Bronchial epithelial cell (primary cell): ENCODE data around the gene DLGAP1. TPM values are rescaled to one million over a fixed set of nuclear protein-coding genes. Genes with fewer than 3 reads are reported as not detected.

ENCODE experiments used
- DNase-seq: peaks from one replicate; pipeline ENCODE4 v3.0.0-alpha.2; 2010; ENCODE audit warnings: low read depth
- FAIRE-seq: peaks from 2 replicates; lab custom pipeline; 2011; peaks lifted over from hg19 to GRCh38; lab: Jason Lieb, UNC
- H3K27me3 ChIP-seq: 2 replicates; pipeline ENCODE4 v1.5.1; 2011; ENCODE audit warnings: low read length; ENCODE audit not compliant: control insufficient read depth, insufficient read depth
- H3K36me3 ChIP-seq: 2 replicates; pipeline ENCODE4 v1.5.1; 2011; ENCODE audit warnings: low read length; ENCODE audit not compliant: control insufficient read depth, insufficient read depth
- H3K4me3 ChIP-seq: 2 replicates; pipeline ENCODE4 v1.5.1; 2011; ENCODE audit warnings: mild to moderate bottlenecking, low read depth, low read length, control low read depth
- total RNA-seq: library from RNA; depleted of rRNA; stranded (reverse); fragments of >200 nt; gene quantifications from 2 replicates; pipeline ENCODE4 v1.2.1, GENCODE V29; 2014
- TF ChIP-seq, protein P1 (sequence below): IDR thresholded peaks from 2 replicates; pipeline ENCODE4 v1.5.1; 2011; ENCODE audit warnings: mild to moderate bottlenecking, moderate library complexity, low read length, control low read depth, inconsistent platforms; ENCODE audit not compliant: insufficient read depth, severe bottlenecking

DLGAP1 gene
- total RNA-seq, 1 donor from 2014 or later = not detected

GRCh38 chr18:3789525-3789924 is 665.6 kb downstream of the DLGAP1 start:
- no peaks in the 10 kb centered on the region for H3K36me3 ChIP-seq
- H3K27me3 ChIP-seq = no peaks in the 10 kb centered on the region
- DNase-seq (no peak), FAIRE-seq (no peak)
- no peak overlapping the region for H3K4me3 ChIP-seq
- TF ChIP-seq, protein P1, sequence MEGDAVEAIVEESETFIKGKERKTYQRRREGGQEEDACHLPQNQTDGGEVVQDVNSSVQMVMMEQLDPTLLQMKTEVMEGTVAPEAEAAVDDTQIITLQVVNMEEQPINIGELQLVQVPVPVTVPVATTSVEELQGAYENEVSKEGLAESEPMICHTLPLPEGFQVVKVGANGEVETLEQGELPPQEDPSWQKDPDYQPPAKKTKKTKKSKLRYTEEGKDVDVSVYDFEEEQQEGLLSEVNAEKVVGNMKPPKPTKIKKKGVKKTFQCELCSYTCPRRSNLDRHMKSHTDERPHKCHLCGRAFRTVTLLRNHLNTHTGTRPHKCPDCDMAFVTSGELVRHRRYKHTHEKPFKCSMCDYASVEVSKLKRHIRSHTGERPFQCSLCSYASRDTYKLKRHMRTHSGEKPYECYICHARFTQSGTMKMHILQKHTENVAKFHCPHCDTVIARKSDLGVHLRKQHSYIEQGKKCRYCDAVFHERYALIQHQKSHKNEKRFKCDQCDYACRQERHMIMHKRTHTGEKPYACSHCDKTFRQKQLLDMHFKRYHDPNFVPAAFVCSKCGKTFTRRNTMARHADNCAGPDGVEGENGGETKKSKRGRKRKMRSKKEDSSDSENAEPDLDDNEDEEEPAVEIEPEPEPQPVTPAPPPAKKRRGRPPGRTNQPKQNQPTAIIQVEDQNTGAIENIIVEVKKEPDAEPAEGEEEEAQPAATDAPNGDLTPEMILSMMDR = no peak

GRCh38 chr18:3784949-3785348 is 670.2 kb downstream of the DLGAP1 start:
- no peak for DNase-seq
- TF ChIP-seq, protein P1 = no peak
- FAIRE-seq = no peak
- Histone ChIP-seq H3K27me3 (no peaks in the 10 kb centered on the region), H3K4me3 (no peak overlapping the region), H3K36me3 (no peaks in the 10 kb centered on the region)

GRCh38 chr18:3782901-3783300 is 672.2 kb downstream of the DLGAP1 start:
- no peaks in the 10 kb centered on the region for H3K27me3 ChIP-seq
- no peak for DNase-seq
- no peak for FAIRE-seq
- TF ChIP-seq, protein P1 = no peak
- H3K36me3 ChIP-seq = no peaks in the 10 kb centered on the region
- H3K4me3 ChIP-seq = no peak overlapping the region

- Histone ChIP-seq H3K36me3 (no peaks in the 10 kb centered on the region), H3K4me3 (no peak overlapping the region), H3K27me3 (no peaks in the 10 kb centered on the region)
- no peak for FAIRE-seq
- TF ChIP-seq, protein P1 = no peak
- DNase-seq = no peak
These were observed 677.4 kb downstream of the DLGAP1 start for GRCh38 chr18:3777719-3778118.

DNA sequence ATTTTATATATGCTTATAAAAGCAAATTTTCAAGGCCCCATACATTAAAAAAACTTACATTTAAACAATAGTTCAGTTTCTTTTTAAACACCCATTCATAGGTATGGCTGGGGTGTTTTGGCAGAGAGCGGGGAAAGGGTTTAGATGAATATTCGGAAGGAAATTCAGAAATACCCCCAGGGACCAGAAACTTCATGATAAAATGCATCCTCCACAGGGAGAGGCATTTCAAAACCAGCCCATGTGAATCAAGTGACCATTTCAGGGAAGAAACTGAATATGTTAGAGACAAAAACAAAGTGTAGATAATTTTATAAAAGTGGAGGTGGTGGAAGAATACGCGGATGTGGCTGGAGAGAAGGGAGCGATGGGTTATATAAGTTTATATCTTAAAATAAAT is 678.0 kb downstream of the DLGAP1 start:
- H3K4me3 ChIP-seq = no peak overlapping the region
- H3K27me3 ChIP-seq = no peaks in the 10 kb centered on the region
- TF ChIP-seq, protein P1 = no peak
- FAIRE-seq (no peak), DNase-seq (no peak)
- H3K36me3 ChIP-seq = no peaks in the 10 kb centered on the region

GRCh38 chr18:3775996-3776395 is 679.1 kb downstream of the DLGAP1 start:
- no peak for FAIRE-seq
- TF ChIP-seq, protein P1 = no peak
- H3K36me3 ChIP-seq = no peaks in the 10 kb centered on the region
- H3K4me3 ChIP-seq = no peak overlapping the region
- no peak for DNase-seq
- no peaks in the 10 kb centered on the region for H3K27me3 ChIP-seq
